ENCODE measurements around the gene KCNQ4.

The KCNQ4 gene

DNA sequence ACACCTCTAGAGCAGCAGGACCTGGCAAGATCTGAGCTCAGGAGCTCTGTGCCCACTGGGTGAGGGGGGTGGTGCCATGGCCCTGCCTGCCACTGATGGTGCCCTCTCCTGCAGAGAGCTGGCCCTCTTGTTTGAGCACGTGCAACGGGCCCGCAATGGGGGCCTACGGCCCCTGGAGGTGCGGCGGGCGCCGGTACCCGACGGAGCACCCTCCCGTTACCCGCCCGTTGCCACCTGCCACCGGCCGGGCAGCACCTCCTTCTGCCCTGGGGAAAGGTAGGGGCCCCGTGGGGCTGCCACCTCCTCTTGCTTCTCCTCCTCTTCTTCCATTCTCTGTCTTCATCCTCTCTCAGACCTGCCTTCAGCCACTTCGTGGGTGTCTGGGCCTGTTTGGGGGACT lies 40.4 kb downstream of the KCNQ4 start:
- DNase-seq = no peak

- DNase-seq = no peak
Observed at GRCh38 chr1:40824591-40825434, 41.2 kb downstream of the KCNQ4 start.

DNA sequence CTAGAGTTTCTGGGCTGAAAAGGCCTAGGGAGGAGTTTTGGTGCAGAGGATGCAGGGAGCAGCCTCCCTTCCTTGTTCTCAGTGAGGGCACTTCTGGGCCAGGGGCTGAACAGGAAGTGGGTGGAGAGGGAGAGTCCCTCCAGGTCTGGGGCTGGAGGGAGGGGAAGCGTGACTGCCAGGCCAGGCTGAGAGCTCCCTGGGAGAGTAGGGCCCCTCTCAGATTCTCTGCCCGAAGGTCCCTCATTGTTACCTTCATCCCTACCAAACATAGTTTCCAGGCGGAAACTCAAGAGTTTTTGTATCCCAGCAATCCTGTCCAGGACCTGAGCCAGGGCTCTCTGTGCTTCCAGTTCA lies 41.8 kb downstream of the KCNQ4 start:
- peak; percentile 10 for DNase-seq

DNA sequence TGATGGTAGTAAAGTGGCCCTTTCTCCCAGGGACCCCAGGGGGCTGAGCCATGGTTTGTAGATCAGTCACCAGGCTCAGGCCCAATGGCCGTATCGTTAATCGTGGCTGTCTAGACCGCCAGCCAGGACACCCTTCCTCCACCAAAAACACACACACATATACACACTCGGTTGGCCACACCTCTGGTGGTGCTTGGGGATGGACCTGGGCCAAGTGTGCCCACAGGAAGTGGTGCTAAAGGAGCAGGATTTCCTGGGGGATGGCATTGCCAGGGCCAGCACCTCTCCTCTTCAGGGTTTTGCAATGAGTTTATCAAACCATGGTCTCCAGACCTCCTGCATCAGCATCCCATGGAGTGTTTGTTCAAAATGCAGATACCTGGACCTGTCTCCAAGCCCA lies 42.4 kb downstream of the KCNQ4 start:
- DNase-seq = no peak

GRCh38 chr1:40829631-40830245 lies 46.2 kb downstream of the KCNQ4 start:
- no peak for DNase-seq

GRCh38 chr1:40830419-40830943 lies 46.9 kb downstream of the KCNQ4 start:
- DNase-seq = no peak

- no peak for DNase-seq
Observed at GRCh38 chr1:40831001-40831732, 47.6 kb downstream of the KCNQ4 start.

- DNase-seq = no peak
Observed at GRCh38 chr1:40833979-40834378, 50.4 kb downstream of the KCNQ4 start.

GRCh38 chr1:40834968-40835545 lies 51.5 kb downstream of the KCNQ4 start:
- no peak for DNase-seq

DNA sequence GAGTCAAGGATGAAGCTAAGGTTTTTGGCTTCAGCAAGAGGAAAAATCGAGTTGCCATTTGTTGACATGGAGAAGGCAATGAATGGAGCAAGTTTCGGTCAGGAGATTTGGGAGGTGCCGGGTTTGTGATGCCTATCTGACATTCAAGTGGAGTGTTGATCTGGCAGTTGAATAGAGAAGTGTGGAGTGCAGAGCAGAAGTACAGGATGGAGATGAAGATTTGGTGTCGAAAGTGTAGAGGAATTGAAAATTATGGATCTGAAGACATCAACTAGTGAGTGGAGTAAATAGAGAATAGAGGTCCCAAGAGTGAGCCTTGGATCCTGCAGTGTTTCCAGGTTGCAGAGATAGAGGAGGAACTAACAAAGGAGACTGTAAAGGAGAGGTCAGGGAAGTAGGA lies 52.7 kb downstream of the KCNQ4 start:
- DNase-seq = no peak

- no peak for DNase-seq
Observed at GRCh38 chr1:40837601-40838000, 54.0 kb downstream of the KCNQ4 start.

DNA sequence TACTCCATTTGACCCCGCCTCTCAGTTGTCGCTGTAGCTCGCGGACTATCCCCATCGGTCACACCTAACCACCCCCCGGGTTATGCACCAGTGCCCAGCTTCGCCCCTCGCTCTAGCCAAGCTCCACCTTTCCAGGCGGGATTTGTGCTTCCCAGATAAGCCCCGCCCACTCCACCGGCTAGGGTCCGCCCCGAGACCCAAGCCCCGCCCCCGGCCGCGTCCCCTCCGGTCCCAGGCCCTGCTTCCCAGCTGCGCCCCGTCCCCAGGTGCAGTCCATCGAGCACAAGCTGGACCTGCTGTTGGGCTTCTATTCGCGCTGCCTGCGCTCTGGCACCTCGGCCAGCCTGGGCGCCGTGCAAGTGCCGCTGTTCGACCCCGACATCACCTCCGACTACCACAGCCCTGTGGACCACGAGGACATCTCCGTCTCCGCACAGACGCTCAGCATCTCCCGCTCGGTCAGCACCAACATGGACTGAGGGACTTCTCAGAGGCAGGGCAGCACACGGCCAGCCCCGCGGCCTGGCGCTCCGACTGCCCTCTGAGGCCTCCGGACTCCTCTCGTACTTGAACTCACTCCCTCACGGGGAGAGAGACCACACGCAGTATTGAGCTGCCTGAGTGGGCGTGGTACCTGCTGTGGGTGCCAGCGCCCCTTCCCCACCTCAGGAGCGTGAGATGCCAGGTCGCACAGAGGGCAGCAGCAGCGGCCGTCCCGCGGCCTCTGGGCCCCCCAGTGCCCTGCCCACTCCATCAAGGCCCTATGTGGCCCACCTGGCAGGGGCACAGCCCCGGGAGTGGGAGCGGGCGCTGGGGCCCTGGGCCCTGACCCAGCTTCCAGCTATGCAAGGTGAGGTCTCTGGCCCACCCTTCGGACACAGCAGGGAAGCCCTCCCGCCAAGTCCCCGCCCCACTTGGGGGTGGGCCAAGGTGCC lies 54.7 kb downstream of the KCNQ4 start:
- no peak for DNase-seq

GRCh38 chr1:40838980-40839942 lies 55.7 kb downstream of the KCNQ4 start:
- DNase-seq = no peak

DNA sequence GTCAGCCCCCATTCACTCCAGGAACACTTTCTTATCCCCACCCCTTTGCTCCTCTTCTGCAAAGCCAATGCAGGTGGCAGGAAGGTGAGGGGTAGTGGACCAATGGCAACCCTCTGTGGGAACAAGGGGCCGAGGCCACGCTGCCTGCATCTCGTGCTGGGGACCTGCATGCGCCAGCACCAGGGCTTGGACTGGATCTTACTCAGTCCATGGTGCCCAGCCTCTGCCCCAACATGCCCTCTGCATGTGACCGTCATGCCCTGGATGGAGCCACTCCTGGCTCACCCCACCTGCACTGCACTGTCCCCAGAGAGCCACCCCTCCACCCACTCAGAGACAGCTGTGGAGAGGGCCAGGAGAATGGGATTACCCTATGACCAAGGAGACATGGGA lies 56.4 kb downstream of the KCNQ4 start:
- no peak for DNase-seq

GRCh38 chr1:40840526-40841323 lies 57.1 kb downstream of the KCNQ4 start:
- no peak for DNase-seq

- DNase-seq = no peak
Observed at GRCh38 chr1:40841602-40842001, 58.0 kb downstream of the KCNQ4 start.

DNA sequence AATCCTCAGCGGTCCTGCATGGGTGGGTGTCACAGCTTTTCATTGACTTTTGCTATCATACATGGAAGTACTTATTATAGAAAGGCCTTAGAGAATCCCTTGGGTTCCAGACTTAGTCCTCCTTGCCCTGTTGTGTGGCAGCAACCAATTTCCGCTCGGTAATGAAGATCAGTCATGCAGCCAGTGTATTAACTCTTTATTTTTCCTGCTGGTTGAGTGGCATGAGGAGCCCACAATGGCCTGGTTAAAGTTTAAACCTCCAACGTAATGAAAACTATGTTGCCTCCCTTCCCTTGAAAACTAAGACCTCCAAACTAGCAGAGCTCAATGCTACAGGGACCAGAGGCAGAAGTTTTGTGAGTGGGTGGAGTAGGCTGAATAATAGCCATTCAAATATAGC lies 58.6 kb downstream of the KCNQ4 start:
- DNase-seq = no peak

DNA sequence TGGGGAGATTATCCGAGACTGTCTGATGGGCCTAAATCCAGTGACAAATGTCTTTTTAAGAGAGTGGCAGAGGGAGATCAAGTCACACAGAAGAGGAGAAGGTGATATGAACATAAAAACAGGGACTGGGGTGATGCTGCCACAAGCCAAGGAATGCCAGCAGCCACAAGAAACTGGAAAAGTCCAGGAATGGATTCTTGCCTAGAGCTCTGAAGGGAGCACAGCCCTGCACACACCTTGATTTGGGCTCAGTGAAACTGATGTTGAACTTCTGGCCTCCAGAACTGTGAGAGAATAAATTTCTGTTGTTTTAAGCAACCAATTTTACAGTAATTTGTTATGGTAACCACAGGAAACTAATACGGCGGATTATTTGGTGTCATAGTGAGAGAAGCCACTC lies 59.1 kb downstream of the KCNQ4 start:
- no peak for DNase-seq

DNA sequence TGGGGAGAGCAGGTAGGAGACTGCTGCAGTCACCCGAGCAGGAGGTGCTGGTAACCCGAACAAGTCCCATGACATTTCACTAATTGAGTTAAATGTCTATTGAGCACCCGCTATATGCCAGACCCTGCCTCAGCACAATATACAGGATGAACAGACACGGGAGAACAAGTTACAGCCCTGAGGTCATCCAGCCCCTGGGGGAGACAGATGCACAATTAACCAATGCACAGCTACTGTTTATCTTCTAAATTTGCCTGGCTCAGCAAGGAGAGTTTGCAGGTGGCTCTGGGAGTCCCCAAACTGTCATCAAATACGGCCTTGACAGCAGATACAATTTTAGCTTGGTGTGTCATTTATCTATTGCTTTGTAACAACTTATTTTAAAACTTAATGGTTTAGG lies 60.5 kb downstream of the KCNQ4 start:
- no peak for DNase-seq
